Keratinocyte (primary cell): Measurements from ENCODE around the gene FGD4. TPM values are rescaled to one million over a fixed set of nuclear protein-coding genes. Genes with fewer than 3 reads are reported as not detected.

Experiments
- DNase-seq: peaks from one replicate; pipeline ENCODE4 v3.0.0-alpha.2; 2011; ENCODE audit warnings: low read depth, missing footprints, low spot score
- FAIRE-seq: peaks from 2 replicates; lab custom pipeline; 2011; peaks lifted over from hg19 to GRCh38; lab: Jason Lieb, UNC
- H2AFZ ChIP-seq: 2 replicates; pipeline ENCODE4 v1.6.0; 2012; ENCODE audit warnings: low read length, control low read depth, inconsistent platforms; ENCODE audit not compliant: control insufficient read depth
- H3K27ac ChIP-seq: 2 replicates; pipeline ENCODE4 v1.5.1; 2011; ENCODE audit warnings: low read length; ENCODE audit not compliant: control insufficient read depth, insufficient read depth
- H3K27me3 ChIP-seq: 3 replicates; pipeline ENCODE4 v1.6.0; 2011; ENCODE audit warnings: low read length; ENCODE audit not compliant: control insufficient read depth, insufficient read depth; ENCODE audit errors: extremely low read depth
- H3K36me3 ChIP-seq, 2 experiments: 2 replicates in 1 of 2; 3 replicates in 1 of 2; pipeline ENCODE4 v1.5.1; 2011; ENCODE audit warnings: low read length in 2 of 2, mild to moderate bottlenecking in 1 of 2; ENCODE audit not compliant: control insufficient read depth in 2 of 2, insufficient read depth in 2 of 2; ENCODE audit errors: extremely low read depth in 1 of 2
- H3K4me1 ChIP-seq: 3 replicates; pipeline ENCODE4 v1.5.1; 2011; ENCODE audit warnings: low read length; ENCODE audit not compliant: control insufficient read depth, insufficient read depth; ENCODE audit errors: extremely low read depth
- H3K4me2 ChIP-seq: 3 replicates; pipeline ENCODE4 v1.6.0; 2011; ENCODE audit warnings: low read depth, low read length; ENCODE audit not compliant: control insufficient read depth, insufficient read depth; ENCODE audit errors: extremely low read depth
- H3K4me3 ChIP-seq, 3 experiments: fragments of 200-600 bp in 1 of 3; sonication (generic) in 1 of 3; 2 replicates in 2 of 3; 3 replicates in 1 of 3; pipeline ENCODE4 v1.5.1; 2011 to 2016; ENCODE audit warnings: low read length in 3 of 3, mild to moderate bottlenecking in 3 of 3, control low read depth in 2 of 3, inconsistent platforms in 1 of 3, low read depth in 1 of 3, mixed read lengths in 1 of 3, mixed run types in 1 of 3, moderate library complexity in 1 of 3; ENCODE audit not compliant: control insufficient read depth in 2 of 3, insufficient read depth in 2 of 3; ENCODE audit errors: extremely low read depth in 1 of 3
- H3K79me2 ChIP-seq: 2 replicates; pipeline ENCODE4 v1.6.0; 2012; ENCODE audit warnings: low read length; ENCODE audit not compliant: control insufficient read depth, insufficient read depth
- H3K9ac ChIP-seq: 3 replicates; pipeline ENCODE4 v1.6.0; 2011; ENCODE audit warnings: low read length; ENCODE audit not compliant: control insufficient read depth, insufficient read depth; ENCODE audit errors: extremely low read depth
- H3K9me1 ChIP-seq: 3 replicates; pipeline ENCODE4 v1.6.0; 2011; ENCODE audit warnings: low read length; ENCODE audit not compliant: control insufficient read depth, insufficient read depth; ENCODE audit errors: extremely low read depth
- H3K9me3 ChIP-seq: 2 replicates; pipeline ENCODE4 v1.5.1; 2012; ENCODE audit warnings: low read depth, low read length; ENCODE audit not compliant: control insufficient read depth
- H4K20me1 ChIP-seq: 3 replicates; pipeline ENCODE4 v1.6.0; 2011; ENCODE audit warnings: low read length; ENCODE audit not compliant: control insufficient read depth, insufficient read depth; ENCODE audit errors: extremely low read depth
- EZH2 ChIP-seq: IDR thresholded peaks from one replicate; pipeline ENCODE4 v1.6.1; 2012; ENCODE audit warnings: inconsistent platforms, mild to moderate bottlenecking, low read length, moderate library complexity
- dilution Hi-C: fragments of 300-500 bp; cut with MboI; formaldehyde crosslinking; loops from one replicate; pipeline ENCODE4 v1.7.0; 2020; ENCODE audit warnings: low sequenced_read_pairs; ENCODE audit not compliant: extremely low pct_ligation_motif_present
- polyA plus RNA-seq, 5 experiments: library from polyadenylated mRNA; depleted of rRNA in 3 of 5; stranded (reverse) in 3 of 5; stranded (forward) in 1 of 5; unstranded in 1 of 5; fragments of >200 nt; gene quantifications; 1 replicate in 1 of 5; 2 replicates in 3 of 5; 3 replicates in 1 of 5; pipeline versions ENCODE4 v1.2.1 to v1.2.3, GENCODE V29; 2011 to 2012; ENCODE audit warnings: missing spikeins in 2 of 5, low read depth in 1 of 5, low replicate concordance in 1 of 5
- TF ChIP-seq, protein P1 (sequence below), 3 experiments: IDR thresholded peaks in 1 of 3; conservative IDR thresholded peaks in 1 of 3; optimal IDR thresholded peaks in 1 of 3; 2 replicates in 2 of 3; 3 replicates in 1 of 3; pipeline versions ENCODE3 to v1.5.1; 2011; ENCODE audit warnings: low read length in 3 of 3, mild to moderate bottlenecking in 3 of 3, moderate library complexity in 2 of 3, control low read depth in 1 of 3, inconsistent platforms in 1 of 3; ENCODE audit not compliant: insufficient read depth in 2 of 3; ENCODE audit errors: extremely low read depth in 1 of 3

The FGD4 gene
- polyA plus RNA-seq, 1 donor (not counting 4 experiments of a cell fraction or from before 2014, with no cell fraction given), result 10.5 TPM

- no peak overlapping the region for H3K4me3 ChIP-seq
- FAIRE-seq, result no peak
- no peak overlapping the region for H3K9ac ChIP-seq
- DNase-seq, result no peak
- no peak overlapping the region for H2AFZ ChIP-seq
- peaks cover 3% of the 10 kb centered on the region for H3K9me1 ChIP-seq
- H3K27me3 ChIP-seq, result no peaks in the 10 kb centered on the region
- no peaks in the 10 kb centered on the region for H4K20me1 ChIP-seq
- H3K36me3 ChIP-seq, result peaks cover 0 to 4% of the 10 kb centered on the region in 2 experiments
- dilution Hi-C loops, result no loop called here
- no peak overlapping the region for H3K27ac ChIP-seq
- H3K79me2 ChIP-seq, result peaks cover 50% of the 10 kb centered on the region
- no peak overlapping the region for H3K4me2 ChIP-seq
- H3K4me1 ChIP-seq, result peaks cover 65% of the 10 kb centered on the region
- H3K9me3 ChIP-seq, result no peaks in the 10 kb centered on the region
- TF ChIP-seq, protein P1, sequence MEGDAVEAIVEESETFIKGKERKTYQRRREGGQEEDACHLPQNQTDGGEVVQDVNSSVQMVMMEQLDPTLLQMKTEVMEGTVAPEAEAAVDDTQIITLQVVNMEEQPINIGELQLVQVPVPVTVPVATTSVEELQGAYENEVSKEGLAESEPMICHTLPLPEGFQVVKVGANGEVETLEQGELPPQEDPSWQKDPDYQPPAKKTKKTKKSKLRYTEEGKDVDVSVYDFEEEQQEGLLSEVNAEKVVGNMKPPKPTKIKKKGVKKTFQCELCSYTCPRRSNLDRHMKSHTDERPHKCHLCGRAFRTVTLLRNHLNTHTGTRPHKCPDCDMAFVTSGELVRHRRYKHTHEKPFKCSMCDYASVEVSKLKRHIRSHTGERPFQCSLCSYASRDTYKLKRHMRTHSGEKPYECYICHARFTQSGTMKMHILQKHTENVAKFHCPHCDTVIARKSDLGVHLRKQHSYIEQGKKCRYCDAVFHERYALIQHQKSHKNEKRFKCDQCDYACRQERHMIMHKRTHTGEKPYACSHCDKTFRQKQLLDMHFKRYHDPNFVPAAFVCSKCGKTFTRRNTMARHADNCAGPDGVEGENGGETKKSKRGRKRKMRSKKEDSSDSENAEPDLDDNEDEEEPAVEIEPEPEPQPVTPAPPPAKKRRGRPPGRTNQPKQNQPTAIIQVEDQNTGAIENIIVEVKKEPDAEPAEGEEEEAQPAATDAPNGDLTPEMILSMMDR (optimal IDR thresholded peaks at IDR 0.05 in 1 of 3, IDR thresholded peaks at IDR 0.05 in 1 of 3, conservative IDR thresholded peaks at IDR 0.05 in 1 of 3; ENCODE audit: extremely low read depth in 1 of 3, insufficient read depth in 2 of 3, low read length in 3 of 3), result no peak
- no peak for TF ChIP-seq EZH2
Observed at GRCh38 chr12:32450768-32451167, 51.4 kb downstream of the FGD4 start.

DNA sequence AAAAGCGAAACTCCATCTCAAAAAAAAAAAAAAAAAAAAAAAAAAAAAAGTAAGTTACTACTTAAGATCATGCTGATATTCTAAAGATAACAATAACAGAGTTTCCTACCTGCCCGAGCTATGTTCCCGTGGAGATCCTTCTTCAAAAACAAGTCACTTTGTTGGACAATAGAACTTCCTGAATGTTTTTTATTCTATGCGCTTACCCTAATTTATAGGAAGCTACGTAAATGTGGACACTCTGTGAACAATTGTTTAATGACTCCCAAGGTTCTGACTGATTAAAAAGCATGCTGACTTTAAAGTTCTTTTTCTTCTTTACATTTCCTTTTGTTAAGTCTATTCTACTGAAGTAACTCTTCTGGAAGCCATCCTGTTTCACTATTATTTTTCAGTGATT is 52.5 kb downstream of the FGD4 start:
- Histone ChIP-seq H3K27me3 (no peaks in the 10 kb centered on the region), H4K20me1 (no peaks in the 10 kb centered on the region), H3K36me3 (peaks cover 0 to under 1% of the 10 kb centered on the region in 2 experiments), H2AFZ (no peak overlapping the region), H3K9ac (no peak overlapping the region), H3K9me1 (no peaks in the 10 kb centered on the region), H3K4me2 (no peak overlapping the region), H3K9me3 (no peaks in the 10 kb centered on the region), H3K4me3 (no peak overlapping the region), H3K4me1 (peaks cover 63% of the 10 kb centered on the region), H3K79me2 (peaks cover 50% of the 10 kb centered on the region), H3K27ac (no peak overlapping the region)
- DNase-seq, result no peak
- dilution Hi-C loops, result no loop called here
- TF ChIP-seq, protein P1 (optimal IDR thresholded peaks at IDR 0.05 in 1 of 3, IDR thresholded peaks at IDR 0.05 in 1 of 3, conservative IDR thresholded peaks at IDR 0.05 in 1 of 3; ENCODE audit: extremely low read depth in 1 of 3, insufficient read depth in 2 of 3, low read length in 3 of 3), result no peak
- no peak for TF ChIP-seq EZH2
- FAIRE-seq, result no peak
